Fibroblast of the aortic adventitia (primary cell): ENCODE data around the gene NELL1. TPM values are rescaled to one million over a fixed set of nuclear protein-coding genes. Genes with fewer than 3 reads are reported as not detected.

ENCODE experiments used
- DNase-seq: peaks from one replicate; pipeline ENCODE4 v3.0.0-alpha.2; 2010; ENCODE audit warnings: low read depth
- H3K4me3 ChIP-seq: 2 replicates; pipeline ENCODE4 v1.5.1; 2011; ENCODE audit warnings: low read depth, mild to moderate bottlenecking, control low read depth, low read length, moderate library complexity
- total RNA-seq: library from RNA; depleted of rRNA; stranded (reverse); fragments of >200 nt; gene quantifications from 2 replicates; pipeline ENCODE4 v1.2.3, GENCODE V29; 2012; ENCODE audit warnings: low replicate concordance
- TF ChIP-seq, protein P1 (sequence below): IDR thresholded peaks from 2 replicates; pipeline ENCODE4 v1.5.1; 2011; ENCODE audit warnings: mild to moderate bottlenecking, low read length, control low read depth, inconsistent platforms; ENCODE audit not compliant: insufficient read depth

Gene NELL1
- total RNA-seq, 1 donor, result not detected

DNA sequence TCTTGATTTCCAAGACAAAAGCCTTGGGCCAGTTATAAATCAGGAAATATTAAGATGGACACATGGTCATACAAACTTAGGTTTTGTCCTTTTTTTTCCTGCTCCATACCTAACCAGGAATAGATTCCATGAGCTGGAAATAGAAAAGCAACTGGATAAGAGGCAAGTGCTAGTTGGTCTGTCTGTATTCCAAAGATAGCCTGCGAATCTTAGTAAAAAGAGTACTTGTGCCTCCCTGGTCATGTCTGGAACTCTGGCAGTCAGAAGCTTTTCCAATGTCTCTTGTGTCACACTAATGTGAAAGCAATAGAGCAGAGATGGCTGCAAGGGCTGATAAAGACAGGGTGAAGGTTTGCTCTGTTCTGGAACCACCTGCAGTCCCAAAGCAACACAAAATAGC, 933.3 kb downstream of the NELL1 start:
- DNase-seq, result no peak
- TF ChIP-seq, protein P1, sequence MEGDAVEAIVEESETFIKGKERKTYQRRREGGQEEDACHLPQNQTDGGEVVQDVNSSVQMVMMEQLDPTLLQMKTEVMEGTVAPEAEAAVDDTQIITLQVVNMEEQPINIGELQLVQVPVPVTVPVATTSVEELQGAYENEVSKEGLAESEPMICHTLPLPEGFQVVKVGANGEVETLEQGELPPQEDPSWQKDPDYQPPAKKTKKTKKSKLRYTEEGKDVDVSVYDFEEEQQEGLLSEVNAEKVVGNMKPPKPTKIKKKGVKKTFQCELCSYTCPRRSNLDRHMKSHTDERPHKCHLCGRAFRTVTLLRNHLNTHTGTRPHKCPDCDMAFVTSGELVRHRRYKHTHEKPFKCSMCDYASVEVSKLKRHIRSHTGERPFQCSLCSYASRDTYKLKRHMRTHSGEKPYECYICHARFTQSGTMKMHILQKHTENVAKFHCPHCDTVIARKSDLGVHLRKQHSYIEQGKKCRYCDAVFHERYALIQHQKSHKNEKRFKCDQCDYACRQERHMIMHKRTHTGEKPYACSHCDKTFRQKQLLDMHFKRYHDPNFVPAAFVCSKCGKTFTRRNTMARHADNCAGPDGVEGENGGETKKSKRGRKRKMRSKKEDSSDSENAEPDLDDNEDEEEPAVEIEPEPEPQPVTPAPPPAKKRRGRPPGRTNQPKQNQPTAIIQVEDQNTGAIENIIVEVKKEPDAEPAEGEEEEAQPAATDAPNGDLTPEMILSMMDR, result no peak
- no peak overlapping the region for H3K4me3 ChIP-seq

DNA sequence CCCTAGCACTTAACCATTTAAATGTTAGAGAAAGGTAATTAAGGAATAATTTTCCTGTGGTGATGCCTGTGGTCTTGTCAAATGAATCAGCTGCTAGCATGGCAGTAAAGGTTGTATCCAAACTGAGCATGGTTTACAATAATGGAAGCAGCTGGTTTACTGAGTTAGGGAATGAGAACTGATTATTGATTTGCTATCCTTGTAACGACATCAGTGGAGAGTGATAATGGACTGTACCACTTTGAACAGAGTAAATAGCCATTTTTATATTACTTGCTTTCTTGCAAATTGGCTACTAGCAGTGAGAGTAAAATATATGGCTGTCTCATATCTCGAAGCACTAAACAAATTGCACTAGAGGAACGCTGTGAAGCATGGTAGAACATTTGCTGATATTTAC, 934.5 kb downstream of the NELL1 start:
- no peak for DNase-seq
- TF ChIP-seq, protein P1, result no peak
- H3K4me3 ChIP-seq, result no peak overlapping the region

DNA sequence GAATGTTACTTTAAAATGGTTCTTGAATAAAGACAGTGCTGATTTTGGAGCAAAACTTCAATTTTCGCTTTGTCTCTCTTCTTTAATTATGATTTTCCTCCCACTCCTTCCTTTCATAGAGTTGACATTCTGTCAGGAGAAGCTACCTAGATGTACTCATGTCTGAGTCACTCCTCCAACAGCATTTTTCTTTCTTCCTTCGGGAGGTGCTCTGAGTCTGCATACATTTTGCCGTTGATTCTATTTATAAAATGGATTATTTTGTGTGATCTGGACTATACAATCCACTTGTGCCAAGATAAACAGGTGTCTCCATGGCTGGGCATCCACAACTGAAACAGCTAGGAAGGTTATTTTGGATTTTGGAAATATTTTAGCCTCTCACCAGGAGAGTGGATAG, 935.2 kb downstream of the NELL1 start:
- H3K4me3 ChIP-seq, result no peak overlapping the region
- TF ChIP-seq, protein P1, result no peak
- DNase-seq, result no peak

DNA sequence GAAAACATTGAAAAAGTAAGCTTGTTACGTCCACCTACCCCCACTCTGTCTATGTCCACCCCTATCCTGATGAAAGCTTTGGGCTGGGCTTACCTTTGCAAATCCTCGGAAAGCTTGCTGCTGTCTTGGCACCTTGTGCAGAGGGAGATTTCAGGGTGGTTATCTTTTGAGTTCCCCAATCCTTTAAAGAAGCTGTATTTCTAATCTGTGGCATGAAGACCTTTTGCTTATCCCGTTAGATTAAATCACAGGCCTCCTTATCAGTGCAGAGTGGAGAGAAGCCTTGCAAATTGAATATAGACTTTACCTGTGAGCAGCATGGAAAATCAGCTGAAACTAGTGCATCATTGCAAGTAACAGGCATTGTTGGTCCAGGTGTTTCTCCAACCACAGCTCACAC, 942.9 kb downstream of the NELL1 start:
- DNase-seq, result no peak
- TF ChIP-seq, protein P1, result no peak
- H3K4me3 ChIP-seq, result no peak overlapping the region

DNA sequence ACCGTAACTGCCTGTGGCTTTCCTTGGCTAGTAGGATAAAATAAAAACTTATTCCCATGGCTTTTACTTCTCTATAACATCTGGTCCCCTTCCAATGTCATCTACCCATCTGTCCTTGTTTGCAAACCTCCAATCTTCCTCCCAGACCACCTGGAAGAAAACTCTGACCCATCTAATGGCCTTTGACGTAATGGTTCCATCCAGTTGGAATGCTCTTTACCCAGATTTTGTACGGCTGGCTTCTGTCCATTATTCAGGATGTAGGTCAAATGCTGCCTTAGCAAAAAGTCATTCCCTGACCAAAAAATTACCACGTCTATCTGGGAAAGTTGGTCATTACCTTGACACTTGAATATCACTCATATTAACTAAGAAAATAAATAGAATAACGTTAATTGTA, 945.6 kb downstream of the NELL1 start:
- no peak for DNase-seq
- TF ChIP-seq, protein P1, result no peak
- no peak overlapping the region for H3K4me3 ChIP-seq

DNA sequence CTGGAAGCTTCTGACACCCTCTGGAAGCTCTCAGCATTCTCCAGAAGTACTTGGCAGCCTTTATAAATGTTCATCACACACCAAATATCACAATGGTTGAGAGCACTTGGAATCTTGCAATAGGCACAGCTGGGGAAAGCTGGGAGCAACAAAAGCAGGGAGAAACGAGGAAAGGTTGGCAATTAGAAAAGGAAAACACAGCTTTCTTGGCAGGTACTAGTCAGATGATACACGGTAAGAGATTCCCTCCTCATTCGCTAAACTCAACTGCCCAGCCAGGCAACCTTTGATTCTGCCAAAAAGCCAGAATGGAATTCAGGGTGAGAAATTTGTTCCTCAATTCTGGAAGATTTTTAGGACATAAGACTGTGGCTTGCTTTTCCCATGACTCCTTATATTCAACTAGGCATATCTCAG, 946.6 kb downstream of the NELL1 start:
- H3K4me3 ChIP-seq, result no peak overlapping the region
- no peak for DNase-seq
- TF ChIP-seq, protein P1, result no peak

DNA sequence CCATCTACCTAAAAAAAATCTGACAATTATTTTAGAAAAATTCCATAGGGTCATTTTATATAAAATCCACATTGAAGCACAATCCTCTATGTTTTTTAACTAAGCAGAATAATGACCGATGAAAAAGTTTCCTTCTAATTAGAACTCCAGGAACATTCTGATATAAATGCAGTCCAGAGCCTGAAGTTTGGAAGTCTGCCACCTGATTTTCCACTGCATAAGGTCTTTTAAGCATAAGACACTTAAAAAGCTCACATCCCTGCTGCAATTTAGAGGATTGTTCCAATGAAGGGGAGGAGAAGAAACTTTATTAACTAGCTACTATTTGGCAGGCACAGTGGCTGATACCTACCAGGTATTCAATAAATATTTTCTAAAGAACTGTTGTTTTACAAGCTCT, 953.2 kb downstream of the NELL1 start:
- TF ChIP-seq, protein P1, result no peak
- DNase-seq, result no peak
- no peak overlapping the region for H3K4me3 ChIP-seq
